Measurements from ENCODE around the gene CCDC158.

CCDC158 gene

GRCh38 chr4:76280488-76281441 lies 140.2 kb downstream of the CCDC158 start:
- DNase-seq (ENCODE audit: extremely low read depth, low read depth), result no peak
- TF ChIP-seq CTCF (IDR thresholded peaks at IDR 0.05; ENCODE audit: low read depth, low read length), result no peak

GRCh38 chr4:76279462-76279861 lies 141.5 kb downstream of the CCDC158 start:
- DNase-seq (ENCODE audit: extremely low read depth, low read depth), result no peak

GRCh38 chr4:76278583-76278982 lies 142.4 kb downstream of the CCDC158 start:
- no peak for DNase-seq (ENCODE audit: extremely low read depth, low read depth)

More at GRCh38 chr4:76279462-76279861, 141.5 kb downstream of the CCDC158 start:
- TF ChIP-seq CTCF (IDR thresholded peaks at IDR 0.05; ENCODE audit: low read depth, low read length), result no peak

GRCh38 chr4:76277667-76278066 lies 143.3 kb downstream of the CCDC158 start:
- no peak for DNase-seq (ENCODE audit: extremely low read depth, low read depth)
- no peak for TF ChIP-seq CTCF (IDR thresholded peaks at IDR 0.05; ENCODE audit: low read depth, low read length)

More at GRCh38 chr4:76278583-76278982, 142.4 kb downstream of the CCDC158 start:
- TF ChIP-seq CTCF (IDR thresholded peaks at IDR 0.05; ENCODE audit: low read depth, low read length), result no peak

GRCh38 chr4:76276813-76277212 lies 144.1 kb downstream of the CCDC158 start:
- no peak for DNase-seq (ENCODE audit: extremely low read depth, low read depth)
- no peak for TF ChIP-seq CTCF (IDR thresholded peaks at IDR 0.05; ENCODE audit: low read depth, low read length)

- no peak for TF ChIP-seq CTCF (IDR thresholded peaks at IDR 0.05; ENCODE audit: low read depth, low read length)
- no peak for DNase-seq (ENCODE audit: extremely low read depth, low read depth)
Measured at GRCh38 chr4:76275486-76276124, 145.3 kb downstream of the CCDC158 start.

GRCh38 chr4:76272999-76273398 lies 147.9 kb downstream of the CCDC158 start:
- no peak for DNase-seq (ENCODE audit: extremely low read depth, low read depth)
- no peak for TF ChIP-seq CTCF (IDR thresholded peaks at IDR 0.05; ENCODE audit: low read depth, low read length)

All from AG09319 (cell line).